ENCODE measurements around the gene DTX1.

DNA sequence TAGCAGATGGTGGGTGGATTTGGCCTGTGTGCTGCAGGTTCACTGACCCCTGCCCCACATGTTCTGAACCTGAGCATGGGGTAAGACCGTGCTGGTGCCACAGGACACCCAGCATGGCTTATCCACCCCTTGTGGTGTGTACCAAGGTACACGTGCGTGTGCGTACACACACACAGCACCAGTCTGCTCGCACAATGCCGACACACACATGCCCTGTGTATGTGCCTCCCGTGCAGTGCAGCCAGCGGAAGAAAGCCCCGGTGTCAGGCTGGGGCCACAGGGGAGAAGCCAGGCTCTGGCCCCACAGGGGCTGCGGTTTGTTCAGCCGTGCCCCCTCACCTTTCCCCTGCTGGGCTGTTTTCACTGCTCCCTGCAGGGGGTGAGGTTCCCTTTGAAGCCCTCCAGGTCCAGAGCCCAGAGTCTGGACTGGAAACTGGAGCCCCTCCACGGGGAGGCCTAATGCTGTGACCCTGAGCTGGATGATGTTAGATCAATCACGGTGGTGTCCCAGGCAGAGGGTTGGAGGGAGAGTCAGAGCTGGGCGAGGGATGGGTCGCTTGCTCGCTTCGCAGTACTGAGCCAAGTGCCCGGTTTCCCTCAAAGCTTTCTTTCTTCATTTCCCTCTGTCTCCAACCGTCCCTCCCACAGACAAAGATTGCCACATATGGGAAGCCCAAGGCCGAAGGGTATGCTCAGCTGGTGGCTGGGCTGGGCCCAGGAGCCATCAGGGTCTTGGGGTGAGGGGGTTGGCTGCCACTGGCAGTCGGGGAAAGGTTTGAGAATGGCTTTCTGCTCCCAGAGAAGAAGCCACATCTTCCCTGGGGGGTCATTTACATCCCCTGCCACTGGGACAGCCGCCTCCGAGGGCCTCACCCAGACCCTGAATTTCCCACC lies 6.2 kb downstream of the DTX1 start:
- no peak for TF ChIP-seq SIN3A (IDR thresholded peaks at IDR 0.05; ENCODE audit: borderline replicate concordance, insufficient read depth, low read depth, low read length)
- TF ChIP-seq, protein P1, sequence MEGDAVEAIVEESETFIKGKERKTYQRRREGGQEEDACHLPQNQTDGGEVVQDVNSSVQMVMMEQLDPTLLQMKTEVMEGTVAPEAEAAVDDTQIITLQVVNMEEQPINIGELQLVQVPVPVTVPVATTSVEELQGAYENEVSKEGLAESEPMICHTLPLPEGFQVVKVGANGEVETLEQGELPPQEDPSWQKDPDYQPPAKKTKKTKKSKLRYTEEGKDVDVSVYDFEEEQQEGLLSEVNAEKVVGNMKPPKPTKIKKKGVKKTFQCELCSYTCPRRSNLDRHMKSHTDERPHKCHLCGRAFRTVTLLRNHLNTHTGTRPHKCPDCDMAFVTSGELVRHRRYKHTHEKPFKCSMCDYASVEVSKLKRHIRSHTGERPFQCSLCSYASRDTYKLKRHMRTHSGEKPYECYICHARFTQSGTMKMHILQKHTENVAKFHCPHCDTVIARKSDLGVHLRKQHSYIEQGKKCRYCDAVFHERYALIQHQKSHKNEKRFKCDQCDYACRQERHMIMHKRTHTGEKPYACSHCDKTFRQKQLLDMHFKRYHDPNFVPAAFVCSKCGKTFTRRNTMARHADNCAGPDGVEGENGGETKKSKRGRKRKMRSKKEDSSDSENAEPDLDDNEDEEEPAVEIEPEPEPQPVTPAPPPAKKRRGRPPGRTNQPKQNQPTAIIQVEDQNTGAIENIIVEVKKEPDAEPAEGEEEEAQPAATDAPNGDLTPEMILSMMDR (IDR thresholded peaks at IDR 0.05): no peak
